Measurements from ENCODE around the gene FCN1.
A peak's percentile ranks its signal among the peaks of the same experiment; 100 is the strongest.
"Not testable (repeated sequence)": the region's sequence is repeated elsewhere in the genome, so short reads cannot be mapped to it uniquely, and the experiment has no call there.

The FCN1 gene

GRCh38 chr9:134870746-134871662, 46.7 kb downstream of the FCN1 start:
- no peak for DNase-seq

GRCh38 chr9:134870301-134870694, 47.4 kb downstream of the FCN1 start:
- DNase-seq, result no peak

DNA sequence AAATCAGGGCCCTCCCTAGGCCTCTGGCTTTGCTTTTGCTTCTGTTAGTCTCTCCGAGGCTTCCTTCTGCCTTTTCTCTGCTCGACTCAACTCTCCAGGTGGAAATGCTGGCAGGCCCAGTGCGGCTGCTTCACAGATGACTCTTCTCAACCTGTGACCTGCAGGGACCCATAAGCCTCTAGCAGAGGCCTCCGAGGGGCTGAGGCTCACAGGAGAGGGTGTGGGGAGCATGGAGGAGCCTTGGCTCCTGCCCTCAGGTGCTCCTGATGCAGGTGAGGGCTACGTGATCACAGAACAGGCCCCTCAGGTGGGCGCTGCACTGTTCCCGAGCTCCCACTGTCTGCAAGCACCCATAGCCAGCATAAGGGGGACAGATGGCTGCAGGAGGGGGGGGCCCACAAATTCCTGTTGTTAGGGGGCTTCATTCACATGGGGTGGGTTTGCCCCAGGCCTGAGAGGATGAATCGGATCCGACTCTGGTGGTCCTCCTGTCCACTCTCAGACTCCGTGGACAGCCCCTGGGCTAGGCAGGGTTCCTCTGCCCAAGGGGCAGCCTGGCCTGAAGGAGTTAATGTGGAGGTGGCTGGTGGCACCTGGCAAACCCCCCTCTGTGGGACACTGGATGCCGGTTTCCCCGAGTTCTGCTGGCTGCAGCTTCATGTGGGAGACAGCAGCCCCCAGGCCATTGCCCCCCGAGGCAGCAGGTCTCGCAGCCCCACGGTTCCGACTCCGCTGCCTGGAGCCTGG, 48.0 kb downstream of the FCN1 start:
- DNase-seq, result no peak

- DNase-seq, result no peak
Measured at GRCh38 chr9:134868751-134869553, 48.8 kb downstream of the FCN1 start.

- no peak for DNase-seq
Measured at GRCh38 chr9:134867917-134868750, 49.6 kb downstream of the FCN1 start.

GRCh38 chr9:134864821-134865190, 52.9 kb downstream of the FCN1 start:
- DNase-seq, result no peak

- no peak for DNase-seq
Measured at GRCh38 chr9:134863941-134864820, 53.5 kb downstream of the FCN1 start.

DNA sequence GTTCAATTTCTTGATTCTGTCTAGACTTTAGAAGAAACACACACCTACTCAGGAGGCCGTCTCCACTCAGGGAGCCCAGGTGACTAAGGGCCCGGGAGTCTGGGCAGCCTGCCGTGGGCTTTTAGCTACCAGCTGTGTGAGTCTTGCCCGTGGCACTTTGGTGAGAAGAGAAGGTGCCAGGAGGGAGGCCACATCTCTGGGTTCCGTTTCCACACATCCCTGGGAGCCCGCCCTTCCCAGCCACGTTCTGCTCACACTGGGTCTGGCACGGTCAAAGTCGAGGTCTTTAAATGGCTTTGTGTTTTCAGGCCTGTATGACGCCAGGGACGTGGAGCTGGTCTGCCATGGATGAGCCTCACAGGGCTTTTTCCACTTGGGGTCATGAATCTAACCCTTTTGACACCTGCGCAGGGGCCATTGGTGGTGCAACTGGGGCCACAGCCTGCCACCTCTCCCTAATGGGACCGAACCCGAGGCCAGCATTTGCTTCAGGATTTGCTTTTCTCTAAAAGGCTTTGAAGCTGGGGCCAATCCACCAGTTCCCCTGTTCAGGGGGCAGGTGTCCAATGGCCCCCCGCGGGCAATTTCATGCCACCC, 54.3 kb downstream of the FCN1 start:
- DNase-seq, result no peak

DNA sequence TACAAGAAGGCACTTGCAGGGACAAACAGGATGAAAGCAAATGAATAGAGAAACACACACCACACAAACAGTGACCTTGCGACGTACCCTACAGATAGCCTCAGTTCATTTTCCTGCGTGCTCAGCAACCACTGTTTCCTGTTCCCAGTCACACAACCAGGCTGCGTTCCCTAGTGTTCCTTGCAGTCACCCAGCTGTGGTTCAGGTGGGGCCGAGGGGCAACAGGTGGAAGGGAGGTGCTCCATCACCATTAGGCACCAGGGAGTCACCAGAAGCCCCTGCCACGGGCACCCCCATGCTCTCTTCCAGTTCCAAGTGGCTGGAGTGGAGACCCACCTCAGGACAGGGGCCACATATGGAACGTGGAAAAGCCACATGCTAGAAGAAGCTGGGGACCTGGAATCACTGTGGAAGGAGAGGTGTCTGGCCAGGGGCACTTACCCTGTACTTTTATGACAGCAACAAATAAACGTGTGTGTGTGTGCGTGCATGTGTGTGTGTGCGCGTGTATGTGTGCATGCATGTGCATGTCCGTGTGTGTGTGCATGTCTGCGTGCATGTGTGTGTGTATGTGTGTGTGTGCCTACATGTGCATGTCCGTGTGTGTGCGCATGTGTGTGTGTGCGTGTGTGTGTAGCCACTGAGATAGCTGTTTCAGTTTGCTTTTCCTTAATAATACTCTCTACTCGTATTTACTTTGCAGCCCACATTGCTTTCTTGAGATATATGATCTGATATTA, 55.9 kb downstream of the FCN1 start:
- no peak for DNase-seq

- no peak for DNase-seq
Measured at GRCh38 chr9:134860510-134860909, 57.2 kb downstream of the FCN1 start.

DNA sequence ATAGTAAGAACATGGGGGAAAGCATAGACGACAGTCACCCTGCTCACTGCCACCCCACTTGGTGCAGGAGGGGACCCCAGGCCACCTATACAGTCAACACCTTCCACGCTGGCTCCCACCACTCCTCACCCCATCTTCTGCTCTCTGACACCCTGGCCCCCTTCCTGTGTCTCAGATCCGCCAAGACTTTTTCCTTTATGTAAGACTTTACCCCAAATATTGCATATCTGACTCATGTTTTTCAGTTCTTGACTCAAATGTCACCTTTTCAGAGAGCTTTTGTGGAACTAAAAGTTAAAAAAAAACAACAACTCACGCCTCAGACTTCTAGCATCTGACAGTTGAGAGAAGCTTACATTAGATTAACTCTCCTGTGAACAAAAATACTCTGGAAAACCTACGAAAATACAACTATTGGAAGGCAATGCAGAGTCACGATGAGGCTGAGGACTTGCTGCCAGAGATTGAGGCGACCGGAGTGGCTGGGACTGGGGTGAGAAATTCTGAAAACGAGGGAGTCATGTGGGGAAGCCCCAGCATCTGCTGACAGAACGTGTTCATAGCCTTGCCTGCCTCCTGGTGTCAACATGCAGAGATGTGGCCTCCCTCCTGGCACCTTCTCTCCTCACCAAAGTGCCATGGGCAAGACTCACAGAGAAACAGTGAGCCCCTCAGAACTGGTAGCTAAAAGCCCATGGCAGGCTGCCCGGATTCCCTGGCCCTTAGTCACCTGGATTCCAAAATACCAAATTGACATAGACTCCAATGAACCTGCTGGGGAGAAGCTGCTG, 59.5 kb downstream of the FCN1 start:
- DNase-seq, result peak; percentile 13

DNA sequence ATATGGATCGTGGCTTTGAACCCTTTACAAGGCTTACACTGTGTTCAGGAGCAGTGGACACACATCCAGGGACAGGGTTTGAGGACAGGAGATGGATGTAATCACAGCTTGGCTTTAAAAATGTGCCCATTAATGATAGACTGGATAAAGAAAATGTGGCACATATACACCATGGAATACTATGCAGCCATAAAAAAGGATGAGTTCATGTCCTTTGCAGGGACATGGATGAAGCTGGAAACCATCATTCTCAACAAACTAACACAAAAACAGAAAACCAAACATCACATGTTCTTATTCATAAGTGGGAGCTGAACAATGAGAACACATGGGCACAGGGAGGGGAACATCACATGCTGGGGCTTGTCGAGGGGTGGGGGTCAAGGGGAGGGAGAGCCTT, 60.3 kb downstream of the FCN1 start:
- not testable (repeated sequence) for DNase-seq

GRCh38 chr9:134855900-134856377, 61.8 kb downstream of the FCN1 start:
- no peak for DNase-seq

All from DMS79 (cell line).